IPS-18a (cell line): ENCODE results near the gene SOBP.

Source experiments
- H3K27ac ChIP-seq: one replicate; pipeline ENCODE4 v1.5.1; 2013; ENCODE audit warnings: low read length
- H3K27me3 ChIP-seq: one replicate; pipeline ENCODE4 v1.6.1; 2013; ENCODE audit warnings: mild to moderate bottlenecking, low read length; ENCODE audit not compliant: control insufficient read depth, insufficient read depth
- H3K36me3 ChIP-seq: one replicate; pipeline ENCODE4 v1.6.1; 2013; ENCODE audit warnings: low read depth, low read length; ENCODE audit not compliant: control insufficient read depth
- H3K4me1 ChIP-seq: one replicate; pipeline ENCODE4 v1.6.1; 2013; ENCODE audit warnings: low read depth, low read length; ENCODE audit not compliant: control insufficient read depth
- H3K4me3 ChIP-seq: one replicate; pipeline ENCODE4 v1.5.1; 2013; ENCODE audit warnings: low read length
- H3K9ac ChIP-seq: one replicate; pipeline ENCODE4 v1.6.1; 2013; ENCODE audit warnings: mild to moderate bottlenecking, low read length, moderate library complexity
- H3K9me3 ChIP-seq: one replicate; pipeline ENCODE4 v1.6.1; 2013; ENCODE audit warnings: low read depth, low read length; ENCODE audit not compliant: control insufficient read depth

The SOBP gene

GRCh38 chr6:107534571-107535141 is 44.7 kb downstream of the SOBP start:
- H3K4me3 ChIP-seq = no peak overlapping the region
- no peak overlapping the region for H3K9ac ChIP-seq
- H3K36me3 ChIP-seq = no peaks in the 10 kb centered on the region
- no peak overlapping the region for H3K27ac ChIP-seq
- peaks cover 47% of the 10 kb centered on the region for H3K4me1 ChIP-seq
- H3K9me3 ChIP-seq = no peaks in the 10 kb centered on the region
- no peaks in the 10 kb centered on the region for H3K27me3 ChIP-seq

GRCh38 chr6:107535626-107536025 is 45.7 kb downstream of the SOBP start:
- no peak overlapping the region for H3K9ac ChIP-seq
- H3K4me3 ChIP-seq = no peak overlapping the region
- no peaks in the 10 kb centered on the region for H3K9me3 ChIP-seq
- no peaks in the 10 kb centered on the region for H3K36me3 ChIP-seq
- H3K4me1 ChIP-seq = peaks cover 50% of the 10 kb centered on the region
- H3K27ac ChIP-seq = no peak overlapping the region
- no peaks in the 10 kb centered on the region for H3K27me3 ChIP-seq

- H3K4me1 ChIP-seq = peaks cover 50% of the 10 kb centered on the region
- no peaks in the 10 kb centered on the region for H3K36me3 ChIP-seq
- H3K27ac ChIP-seq = no peak overlapping the region
- no peak overlapping the region for H3K4me3 ChIP-seq
- H3K9me3 ChIP-seq = no peaks in the 10 kb centered on the region
- H3K27me3 ChIP-seq = no peaks in the 10 kb centered on the region
- no peak overlapping the region for H3K9ac ChIP-seq
Measured at GRCh38 chr6:107536180-107536961, 46.5 kb downstream of the SOBP start.

- Histone ChIP-seq H3K27ac (no peak overlapping the region), H3K36me3 (no peaks in the 10 kb centered on the region), H3K9me3 (no peaks in the 10 kb centered on the region), H3K27me3 (no peaks in the 10 kb centered on the region), H3K4me3 (no peak overlapping the region), H3K9ac (no peak overlapping the region), H3K4me1 (peaks cover 50% of the 10 kb centered on the region)
Measured at GRCh38 chr6:107537559-107537958, 47.6 kb downstream of the SOBP start.

DNA sequence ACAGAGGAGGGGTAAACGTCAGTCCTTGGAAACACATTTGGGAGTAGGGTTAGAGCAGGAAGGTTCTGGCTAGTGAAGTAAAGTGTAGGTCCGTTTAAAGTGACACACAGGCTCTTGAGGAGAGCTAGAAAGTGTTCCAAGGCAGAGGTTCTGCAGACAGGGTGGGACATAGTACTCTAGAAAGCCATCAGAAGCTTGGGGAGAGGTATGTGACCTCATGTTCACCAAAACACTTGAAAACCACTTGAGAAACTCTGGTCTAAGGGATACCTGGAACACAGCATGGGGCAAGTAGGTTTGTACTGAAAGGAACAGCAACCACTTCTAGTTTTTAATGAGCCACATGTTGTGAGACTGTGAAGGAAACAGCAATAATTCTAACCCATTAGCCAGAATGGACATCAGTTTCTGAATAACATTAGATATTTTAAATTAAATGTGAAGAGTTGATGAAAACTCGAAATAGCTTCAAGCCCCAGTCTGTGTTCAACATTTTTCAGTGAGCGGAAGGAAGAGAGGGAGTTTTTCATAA is 49.0 kb downstream of the SOBP start:
- H3K4me3 ChIP-seq = no peak overlapping the region
- H3K4me1 ChIP-seq = peaks cover 42% of the 10 kb centered on the region
- no peak overlapping the region for H3K9ac ChIP-seq
- H3K27me3 ChIP-seq = no peaks in the 10 kb centered on the region
- H3K9me3 ChIP-seq = no peaks in the 10 kb centered on the region
- H3K36me3 ChIP-seq = no peaks in the 10 kb centered on the region
- no peak overlapping the region for H3K27ac ChIP-seq

DNA sequence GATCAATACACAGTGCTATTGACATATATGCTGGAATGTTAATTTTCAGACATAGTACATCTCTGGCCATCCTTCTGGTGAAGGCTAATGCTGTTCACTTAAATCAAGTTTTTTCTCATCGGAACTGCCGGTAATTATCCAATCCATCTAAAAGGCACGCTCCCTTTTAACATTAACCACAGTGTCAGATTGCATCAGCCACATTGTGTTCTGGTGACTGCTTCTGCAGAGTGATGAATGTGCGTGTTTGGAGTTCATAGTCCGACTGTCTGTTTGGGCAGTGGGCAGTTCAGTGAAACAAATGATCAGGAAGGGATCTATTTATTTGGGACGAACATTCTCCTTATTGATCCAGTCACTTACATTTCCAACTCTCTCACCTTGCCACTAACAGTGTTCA is 49.5 kb downstream of the SOBP start:
- Histone ChIP-seq H3K9ac (no peak overlapping the region), H3K4me3 (no peak overlapping the region), H3K36me3 (no peaks in the 10 kb centered on the region), H3K27me3 (no peaks in the 10 kb centered on the region), H3K27ac (no peak overlapping the region), H3K4me1 (peaks cover 38% of the 10 kb centered on the region), H3K9me3 (no peaks in the 10 kb centered on the region)

- H3K27ac ChIP-seq = no peak overlapping the region
- no peaks in the 10 kb centered on the region for H3K27me3 ChIP-seq
- H3K4me1 ChIP-seq = peaks cover 32% of the 10 kb centered on the region
- no peak overlapping the region for H3K9ac ChIP-seq
- no peaks in the 10 kb centered on the region for H3K9me3 ChIP-seq
- H3K4me3 ChIP-seq = no peak overlapping the region
- H3K36me3 ChIP-seq = no peaks in the 10 kb centered on the region
Measured at GRCh38 chr6:107539849-107540464, 50.0 kb downstream of the SOBP start.

- H3K9ac ChIP-seq = no peak overlapping the region
- no peaks in the 10 kb centered on the region for H3K36me3 ChIP-seq
- no peak overlapping the region for H3K27ac ChIP-seq
- no peak overlapping the region for H3K4me3 ChIP-seq
- no peaks in the 10 kb centered on the region for H3K27me3 ChIP-seq
- H3K4me1 ChIP-seq = peaks cover 27% of the 10 kb centered on the region
- H3K9me3 ChIP-seq = no peaks in the 10 kb centered on the region
Measured at GRCh38 chr6:107540465-107540857, 50.5 kb downstream of the SOBP start.

DNA sequence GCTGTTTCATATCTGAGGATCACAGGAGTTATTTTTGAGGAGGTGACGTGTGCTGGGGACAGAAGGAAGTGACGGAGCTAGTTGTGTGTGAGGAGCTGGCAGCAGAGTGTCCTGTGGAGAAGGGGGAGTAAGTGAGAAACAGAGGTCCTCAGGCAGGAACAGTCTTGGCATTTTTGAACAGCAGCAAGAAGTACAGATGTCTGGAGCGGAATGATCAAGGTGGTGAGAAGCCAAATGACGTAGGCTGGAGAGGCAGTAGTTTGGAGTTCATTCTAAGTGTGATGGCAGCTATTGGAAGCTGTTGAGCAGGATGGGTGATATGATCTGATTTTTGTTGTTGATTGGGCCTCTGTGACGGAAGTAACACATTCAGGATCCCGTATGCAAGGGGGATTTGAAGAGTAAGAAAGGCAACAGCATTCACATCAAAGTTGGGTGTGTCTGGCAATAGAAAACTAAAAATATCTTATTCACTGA is 52.3 kb downstream of the SOBP start:
- H3K9me3 ChIP-seq = no peaks in the 10 kb centered on the region
- H3K27me3 ChIP-seq = no peaks in the 10 kb centered on the region
- H3K36me3 ChIP-seq = no peaks in the 10 kb centered on the region
- H3K4me1 ChIP-seq = peaks cover 19% of the 10 kb centered on the region
- no peak overlapping the region for H3K9ac ChIP-seq
- no peak overlapping the region for H3K27ac ChIP-seq
- H3K4me3 ChIP-seq = no peak overlapping the region

DNA sequence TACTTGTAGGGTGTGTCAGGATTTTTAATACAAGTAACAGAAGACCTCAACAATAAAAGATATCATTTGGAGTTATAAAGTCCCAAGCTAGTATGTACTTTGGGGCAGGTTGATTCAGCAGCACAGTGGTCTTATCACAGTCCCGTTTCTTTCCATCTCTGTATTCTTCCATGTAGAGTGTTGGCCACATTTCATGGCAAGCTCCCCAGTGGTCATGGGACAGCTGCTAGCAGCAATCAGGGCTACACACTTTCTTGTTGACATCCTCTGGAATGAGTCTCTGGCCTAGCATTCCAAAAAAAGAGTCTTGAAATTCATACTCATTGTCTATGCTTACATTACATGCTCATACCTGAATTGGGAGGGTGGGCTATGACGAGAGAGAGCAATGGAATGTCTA is 53.2 kb downstream of the SOBP start:
- H3K9ac ChIP-seq = no peak overlapping the region
- peaks cover 19% of the 10 kb centered on the region for H3K4me1 ChIP-seq
- H3K9me3 ChIP-seq = no peaks in the 10 kb centered on the region
- H3K27me3 ChIP-seq = no peaks in the 10 kb centered on the region
- no peaks in the 10 kb centered on the region for H3K36me3 ChIP-seq
- no peak overlapping the region for H3K4me3 ChIP-seq
- H3K27ac ChIP-seq = no peak overlapping the region

- no peak overlapping the region for H3K27ac ChIP-seq
- no peaks in the 10 kb centered on the region for H3K36me3 ChIP-seq
- H3K27me3 ChIP-seq = no peaks in the 10 kb centered on the region
- H3K9ac ChIP-seq = no peak overlapping the region
- no peak overlapping the region for H3K4me3 ChIP-seq
- H3K4me1 ChIP-seq = peaks cover 14% of the 10 kb centered on the region
- H3K9me3 ChIP-seq = no peaks in the 10 kb centered on the region
Measured at GRCh38 chr6:107543567-107543966, 53.6 kb downstream of the SOBP start.
